Upper lobe of left lung (tissue), 6 donors: Measurements from ENCODE around the gene CLK2. TPM values are rescaled to one million over a fixed set of nuclear protein-coding genes. Genes with fewer than 3 reads are reported as not detected.

Experiments used
- ATAC-seq, 2 donors: fragments of 200-7000 bp; cut with Tn5 transposase; one replicate each; pipeline ENCODE4 v1.9.1; 2022; ENCODE audit warnings: mild to moderate bottlenecking in 2 of 2, moderate library complexity in 2 of 2; ENCODE audit not compliant: low FRiP score in 2 of 2
- DNase-seq, 2 donors: peaks; one replicate each; pipeline ENCODE4 v3.0.0-alpha.2; 2019 to 2020
- H3K27ac ChIP-seq, 4 donors: fragments of 200-600 bp; sonication (generic); one replicate each; pipeline ENCODE4 v1.5.1; 2016 to 2019
- H3K27me3 ChIP-seq, 4 donors: fragments of 200-600 bp; sonication (generic); one replicate each; pipeline ENCODE4 v1.5.1; 2017 to 2019
- H3K36me3 ChIP-seq, 4 donors: fragments of 200-600 bp; sonication (generic); one replicate each; pipeline ENCODE4 v1.5.1; 2016 to 2019
- H3K4me1 ChIP-seq, 4 donors: fragments of 200-600 bp; sonication (generic); one replicate each; pipeline ENCODE4 v1.5.1; 2018 to 2019
- H3K4me3 ChIP-seq, 4 donors: fragments of 200-600 bp; sonication (generic); one replicate each; pipeline ENCODE4 v1.5.1; 2017 to 2019; ENCODE audit warnings: mild to moderate bottlenecking in 2 of 4, moderate library complexity in 1 of 4
- H3K9me3 ChIP-seq, 4 donors: fragments of 200-600 bp; sonication (generic); one replicate each; pipeline ENCODE4 v1.5.1; 2018 to 2019
- CTCF ChIP-seq, 6 experiments: fragments of 450-650 bp in 4 of 6; fragments of 200-600 bp in 2 of 6; sonication (generic) in 2 of 6; IDR thresholded peaks; one replicate each; pipeline ENCODE4 v1.5.1; 2016 to 2019; ENCODE audit warnings: antibody characterized with exemption in 6 of 6
- EP300 ChIP-seq, 4 donors: sonication (generic); formaldehyde crosslinking; IDR thresholded peaks; one replicate each; pipeline ENCODE4 v1.5.1; 2017; ENCODE audit warnings: antibody characterized with exemption in 4 of 4, control low read depth in 2 of 4
- POLR2A ChIP-seq, 4 donors: fragments of 450-650 bp; IDR thresholded peaks; one replicate each; pipeline ENCODE4 v1.5.1; 2016 to 2017; ENCODE audit warnings: antibody characterized with exemption in 4 of 4, mild to moderate bottlenecking in 2 of 4
- POLR2AphosphoS5 ChIP-seq, 2 donors: sonication (generic); formaldehyde crosslinking; IDR thresholded peaks; one replicate each; pipeline ENCODE4 v1.5.1; 2017; ENCODE audit warnings: antibody characterized with exemption in 2 of 2
- WGBS, 2 donors: methylation state at CpG; one replicate each; pipeline ENCODE4 v1.1.5; 2017 to 2018; 5-methylcytosine and 5-hydroxymethylcytosine counted together
- total RNA-seq, 6 donors: library from RNA; depleted of rRNA in 4 of 6; stranded (reverse); fragments of >200 nt in 4 of 6; gene quantifications; one replicate each; pipeline versions ENCODE4 v1.1.0 to v1.2.1, GENCODE V29; 2016 to 2021
- donor health status: DM: no; HTN: no; CAD: no; lungs with moderate emphysema.
- donor health status: DM: no; HTN: yes; CAD: no; lungs with severe emphysema.

The CLK2 gene
- total RNA-seq, 6 donors from 2014 or later, result 32.7 to 92.2 (median 48.1) TPM

- Histone ChIP-seq H3K27me3 (no peaks in the 10 kb centered on the region), H3K27ac (no peak overlapping the region), H3K9me3 (no peaks in the 10 kb centered on the region), H3K4me3 (no peak overlapping the region), H3K4me1 (peaks cover 12 to 25% (median 15%) of the 10 kb centered on the region in 4 donors), H3K36me3 (peaks cover 42 to 74% (median 70%) of the 10 kb centered on the region in 4 donors)
- no peak for ATAC-seq
- WGBS, 2 donors, result 90 to 94% methylated on average over 18 to 21 of the region's 21 CpGs
- TF ChIP-seq POLR2AphosphoS5 (IDR thresholded peaks at IDR 0.05), result no peak
- no peak for TF ChIP-seq EP300 (IDR thresholded peaks at IDR 0.05)
- no peak for TF ChIP-seq POLR2A (IDR thresholded peaks at IDR 0.05)
- TF ChIP-seq CTCF (IDR thresholded peaks at IDR 0.05), result no peak
- DNase-seq, result peak in 1 of 2 donors; percentile 53
Measured at GRCh38 chr1:155268630-155269029, 4.7 kb downstream of the CLK2 start.

- DNase-seq, result no peak
- 97 to 100% methylated on average over 2 of the region's 2 CpGs for WGBS, 2 donors
- TF ChIP-seq POLR2AphosphoS5 (IDR thresholded peaks at IDR 0.05), result no peak
- TF ChIP-seq POLR2A (IDR thresholded peaks at IDR 0.05), result no peak
- no peak for TF ChIP-seq CTCF (IDR thresholded peaks at IDR 0.05)
- no peak for TF ChIP-seq EP300 (IDR thresholded peaks at IDR 0.05)
- no peak overlapping the region for H3K27ac ChIP-seq
- H3K9me3 ChIP-seq, result no peaks in the 10 kb centered on the region
- H3K4me3 ChIP-seq, result no peak overlapping the region
- H3K4me1 ChIP-seq, result peaks cover 14 to 23% (median 17%) of the 10 kb centered on the region in 4 donors
- H3K27me3 ChIP-seq, result no peaks in the 10 kb centered on the region
- ATAC-seq, result no peak
- peaks cover 43 to 83% (median 76%) of the 10 kb centered on the region in 4 donors for H3K36me3 ChIP-seq
Measured at GRCh38 chr1:155267373-155267772, 5.9 kb downstream of the CLK2 start.

GRCh38 chr1:155266553-155266952 lies 6.8 kb downstream of the CLK2 start:
- no peak for ATAC-seq
- peaks cover 9 to 17% (median 12%) of the 10 kb centered on the region in 4 donors for H3K4me1 ChIP-seq
- H3K36me3 ChIP-seq, result peaks cover 43 to 83% (median 76%) of the 10 kb centered on the region in 4 donors
- 86 to 90% methylated on average over 6 of the region's 6 CpGs for WGBS, 2 donors
- no peak for DNase-seq
- no peak overlapping the region for H3K27ac ChIP-seq
- no peaks in the 10 kb centered on the region for H3K9me3 ChIP-seq
- no peak overlapping the region for H3K4me3 ChIP-seq
- no peaks in the 10 kb centered on the region for H3K27me3 ChIP-seq
- TF ChIP-seq CTCF (IDR thresholded peaks at IDR 0.05), result no peak

GRCh38 chr1:155263067-155263466 lies 10.2 kb downstream of the CLK2 start:
- 86 to 89% methylated on average over 11 of the region's 11 CpGs for WGBS, 2 donors
- Histone ChIP-seq H3K36me3 (peaks cover 21 to 74% (median 58%) of the 10 kb centered on the region in 4 donors), H3K4me3 (no peak overlapping the region), H3K4me1 (peaks cover 15 to 27% (median 19%) of the 10 kb centered on the region in 4 donors), H3K9me3 (no peaks in the 10 kb centered on the region), H3K27me3 (no peaks in the 10 kb centered on the region), H3K27ac (peak overlapping the region in 2 of 4 donors; percentile 76 to 87)
- no peak for ATAC-seq
- no peak for TF ChIP-seq POLR2AphosphoS5 (IDR thresholded peaks at IDR 0.05)
- no peak for TF ChIP-seq EP300 (IDR thresholded peaks at IDR 0.05)
- TF ChIP-seq POLR2A (IDR thresholded peaks at IDR 0.05), result no peak
- no peak for TF ChIP-seq CTCF (IDR thresholded peaks at IDR 0.05)
- no peak for DNase-seq
